ENCODE data around the gene IKBKE. TPM values are rescaled to one million over a fixed set of nuclear protein-coding genes. Genes with fewer than 3 reads are reported as not detected.

The IKBKE gene
- total RNA-seq, result 23.9 TPM
- polyA plus RNA-seq, result 17.1 TPM
- long read RNA-seq, donor 1, result 0 reads
- long read RNA-seq, donor 2, partial matches to known transcripts, result 24 of 32 reads
- long read RNA-seq, donor 2, other reads (novel, unspliced or antisense), result 0 of 32 reads
- long read RNA-seq, donor 3, partial matches to known transcripts, result 0 of 3 reads
- long read RNA-seq, donor 3, other reads (novel, unspliced or antisense), result 0 of 3 reads
- long read RNA-seq, donor 4, partial matches to known transcripts, result 0 of 2 reads
- long read RNA-seq, donor 4, other reads (novel, unspliced or antisense), result 0 of 2 reads
- long read RNA-seq, donor 5, transcript IKBKE-202 (5 exons, 678 nt), result major isoform, 6 of 15 reads
- long read RNA-seq, donor 5, partial matches to known transcripts, result 5 of 15 reads
- long read RNA-seq, donor 5, other reads (novel, unspliced or antisense), result 0 of 15 reads
- long read RNA-seq, donor 6, partial matches to known transcripts, result 0 of 3 reads
- long read RNA-seq, donor 6, other reads (novel, unspliced or antisense), result 0 of 3 reads
- long read RNA-seq, donor 7, partial matches to known transcripts, result 0 of 1 reads
- long read RNA-seq, donor 7, other reads (novel, unspliced or antisense), result 0 of 1 reads
- long read RNA-seq, donor 8, partial matches to known transcripts, result 0 of 2 reads
- long read RNA-seq, donor 8, other reads (novel, unspliced or antisense), result 0 of 2 reads
- long read RNA-seq, donor 9, partial matches to known transcripts, result 0 of 2 reads
- long read RNA-seq, donor 9, other reads (novel, unspliced or antisense), result 0 of 2 reads
- long read RNA-seq, donor 10, partial matches to known transcripts, result 0 of 1 reads
- long read RNA-seq, donor 10, other reads (novel, unspliced or antisense), result 0 of 1 reads

DNA sequence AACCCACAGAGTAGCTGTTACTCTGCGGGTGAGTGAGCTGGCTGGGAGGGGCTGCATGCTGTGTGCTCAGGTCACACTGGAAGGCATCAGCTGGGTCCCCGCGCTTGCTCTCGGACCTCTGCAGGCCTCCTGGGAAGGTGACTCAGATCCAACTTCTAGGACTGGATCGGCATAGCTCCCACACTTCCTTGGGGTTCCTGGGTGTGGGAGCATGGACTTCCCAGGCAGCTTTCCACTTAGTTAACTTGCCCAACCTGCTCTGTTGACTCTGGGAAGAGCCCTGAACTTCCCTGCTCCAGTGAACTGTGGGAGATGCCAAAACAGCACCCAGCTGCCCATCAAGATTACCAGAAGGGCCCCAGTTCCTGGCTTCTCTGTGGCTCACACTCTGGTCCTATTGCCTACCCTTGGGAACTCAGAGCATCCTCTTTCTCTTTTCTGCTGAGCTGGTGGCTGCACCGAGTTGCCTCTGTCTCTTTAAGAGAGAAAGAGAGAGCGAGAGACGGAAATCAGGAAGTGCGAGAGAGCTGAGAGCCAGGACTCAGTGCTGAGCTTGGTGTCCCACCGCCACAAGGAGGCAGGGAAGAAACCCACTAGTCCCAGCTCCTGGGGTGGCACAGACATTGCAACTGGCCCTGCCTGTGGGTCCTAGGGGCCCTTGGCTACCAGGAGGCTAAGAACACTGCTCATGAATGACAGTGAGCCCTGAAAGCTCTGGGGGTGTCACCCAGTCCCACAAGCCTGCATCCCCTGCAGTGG, at the start of gene IKBKE:
Gene IKBKE (plus strand): TSS at position 544 of the 759 bp plus-strand sequence. CDS start 2,752 bp downstream, outside the sequence.
- Histone ChIP-seq H3K4me1 (ENCODE audit: control insufficient read depth in 2 of 2, insufficient read depth in 2 of 2, low read length in 2 of 2) (peaks cover 36 to 70% of the 10 kb centered on the region in 2 donors), H3K27ac (ENCODE audit: low read depth in 1 of 2, low read length in 1 of 2) (peak within 1 kb of the TSS; percentile 77 to 81), H3K27me3 (ENCODE audit: control insufficient read depth in 2 of 2, insufficient read depth in 1 of 2, low read length in 1 of 2) (no peaks in the 10 kb centered on the region), H3K36me3 (ENCODE audit: control insufficient read depth in 2 of 2, insufficient read depth in 2 of 2, low read length in 1 of 2) (peaks cover 16 to 26% of the 10 kb centered on the region in 2 donors), H3K4me3 (ENCODE audit: low read length in 2 of 2) (peak within 1 kb of the TSS; percentile 66 to 93), H3K9me3 (ENCODE audit: control insufficient read depth in 2 of 2, insufficient read depth in 1 of 2, low read length in 1 of 2) (peaks cover 0 to 7% of the 10 kb centered on the region in 2 donors)
- WGBS, result 37% methylated on average over 10 of the region's 10 CpGs
- DNase-seq (ENCODE audit: low read depth in 6 of 9, low spot score in 9 of 9), result peak; percentile 43 to 87 (median 69)

DNA sequence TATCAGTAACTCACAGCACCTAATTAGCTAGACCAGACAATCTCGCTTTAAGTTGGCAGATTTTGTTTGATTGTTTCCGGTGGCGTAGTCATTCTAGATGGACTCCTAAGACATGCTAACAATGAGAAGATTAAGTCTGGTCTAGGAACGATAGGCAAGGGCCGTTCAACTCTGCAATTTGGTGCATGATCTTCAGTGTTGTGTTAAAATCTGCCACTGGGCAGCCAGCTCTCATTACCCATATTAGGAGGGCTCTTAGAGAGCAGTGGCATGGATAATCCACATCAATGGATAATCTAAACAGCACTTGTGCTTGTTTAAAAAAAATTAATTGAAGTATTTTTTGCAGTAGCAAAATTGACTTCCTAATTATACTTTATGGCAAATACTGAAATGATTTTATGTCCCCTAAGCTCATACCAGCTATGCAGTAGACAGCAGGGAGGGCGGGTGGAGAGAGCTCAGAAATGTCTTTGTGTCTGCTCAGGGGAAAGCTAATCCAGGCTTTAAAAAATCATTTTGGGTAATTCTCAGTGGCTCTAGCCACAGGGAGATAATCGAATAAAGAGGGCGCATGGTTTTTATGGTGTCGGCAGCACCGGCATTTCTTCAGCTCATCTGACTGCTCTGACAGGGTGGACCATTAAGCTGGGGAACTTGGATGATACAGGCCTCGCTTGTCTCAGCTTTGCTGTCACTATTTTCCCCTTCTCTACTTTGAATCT, 48.5 kb upstream of the IKBKE start:
- Histone ChIP-seq H3K36me3 (ENCODE audit: control insufficient read depth in 2 of 2, insufficient read depth in 2 of 2, low read length in 1 of 2) (peaks cover 10 to 29% of the 10 kb centered on the region in 2 donors), H3K27me3 (ENCODE audit: control insufficient read depth in 2 of 2, insufficient read depth in 1 of 2, low read length in 1 of 2) (no peaks in the 10 kb centered on the region), H3K4me1 (ENCODE audit: control insufficient read depth in 2 of 2, insufficient read depth in 2 of 2, low read length in 2 of 2) (no peaks in the 10 kb centered on the region), H3K4me3 (ENCODE audit: low read length in 2 of 2) (no peak overlapping the region), H3K27ac (ENCODE audit: low read depth in 1 of 2, low read length in 1 of 2) (no peak overlapping the region), H3K9me3 (ENCODE audit: control insufficient read depth in 2 of 2, insufficient read depth in 1 of 2, low read length in 1 of 2) (no peaks in the 10 kb centered on the region)
- 97% methylated on average over 11 of the region's 11 CpGs for WGBS
- no peak for DNase-seq (ENCODE audit: low read depth in 6 of 9, low spot score in 9 of 9)

DNA sequence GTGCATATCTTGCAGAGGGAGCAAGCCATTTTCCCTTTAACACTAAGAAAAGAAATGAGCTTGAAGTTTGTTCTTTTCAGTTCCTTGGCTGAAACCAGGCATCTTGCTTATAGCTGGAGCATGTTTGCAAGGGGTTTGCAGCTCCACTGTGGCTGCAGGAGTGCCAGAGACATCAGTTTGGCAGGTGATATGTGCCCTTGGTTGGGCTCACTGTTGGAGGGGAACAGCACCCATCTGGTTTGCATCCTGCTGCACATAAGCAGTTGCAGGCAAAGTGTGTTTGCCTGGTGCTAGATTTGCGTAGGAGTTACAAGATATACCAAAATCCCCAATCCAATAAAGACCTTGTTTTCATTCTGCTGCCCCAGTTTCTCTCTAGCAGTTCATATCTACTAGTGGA, 47.8 kb upstream of the IKBKE start:
- WGBS, result 98% methylated on average over 1 of the region's 1 CpG
- Histone ChIP-seq H3K4me1 (ENCODE audit: control insufficient read depth in 2 of 2, insufficient read depth in 2 of 2, low read length in 2 of 2) (no peaks in the 10 kb centered on the region), H3K4me3 (ENCODE audit: low read length in 2 of 2) (no peak overlapping the region), H3K27me3 (ENCODE audit: control insufficient read depth in 2 of 2, insufficient read depth in 1 of 2, low read length in 1 of 2) (no peaks in the 10 kb centered on the region), H3K36me3 (ENCODE audit: control insufficient read depth in 2 of 2, insufficient read depth in 2 of 2, low read length in 1 of 2) (peaks cover 8 to 28% of the 10 kb centered on the region in 2 donors), H3K27ac (ENCODE audit: low read depth in 1 of 2, low read length in 1 of 2) (no peak overlapping the region), H3K9me3 (ENCODE audit: control insufficient read depth in 2 of 2, insufficient read depth in 1 of 2, low read length in 1 of 2) (no peaks in the 10 kb centered on the region)
- DNase-seq (ENCODE audit: low read depth in 6 of 9, low spot score in 9 of 9), result no peak

DNA sequence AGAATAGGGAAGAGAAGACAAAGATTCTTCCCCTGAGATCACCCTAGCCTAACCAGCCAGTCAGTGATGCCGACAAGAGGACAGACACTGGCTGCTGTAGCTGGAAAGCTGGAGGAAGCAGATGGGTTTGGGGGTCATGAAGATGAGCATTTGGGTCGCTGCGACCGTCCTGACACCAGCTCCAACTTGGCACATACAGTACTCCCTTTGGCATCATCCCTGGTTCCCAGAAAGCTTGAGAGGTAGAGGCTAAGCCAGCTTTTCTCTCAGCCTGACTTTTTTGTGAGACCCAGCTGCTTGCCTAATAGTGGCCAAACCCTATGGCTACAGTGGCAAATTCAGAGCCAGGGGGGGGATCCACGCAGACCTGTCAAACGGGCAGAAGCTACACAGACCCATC, 43.0 kb upstream of the IKBKE start:
- 97% methylated on average over 6 of the region's 6 CpGs for WGBS
- H3K4me3 ChIP-seq (ENCODE audit: low read length in 2 of 2), result no peak overlapping the region
- no peaks in the 10 kb centered on the region for H3K27me3 ChIP-seq (ENCODE audit: control insufficient read depth in 2 of 2, insufficient read depth in 1 of 2, low read length in 1 of 2)
- H3K9me3 ChIP-seq (ENCODE audit: control insufficient read depth in 2 of 2, insufficient read depth in 1 of 2, low read length in 1 of 2), result no peaks in the 10 kb centered on the region
- peaks cover 15 to 19% of the 10 kb centered on the region in 2 donors for H3K36me3 ChIP-seq (ENCODE audit: control insufficient read depth in 2 of 2, insufficient read depth in 2 of 2, low read length in 1 of 2)
- H3K27ac ChIP-seq (ENCODE audit: low read depth in 1 of 2, low read length in 1 of 2), result no peak overlapping the region
- DNase-seq (ENCODE audit: low read depth in 6 of 9, low spot score in 9 of 9), result no peak
- H3K4me1 ChIP-seq (ENCODE audit: control insufficient read depth in 2 of 2, insufficient read depth in 2 of 2, low read length in 2 of 2), result no peaks in the 10 kb centered on the region

DNA sequence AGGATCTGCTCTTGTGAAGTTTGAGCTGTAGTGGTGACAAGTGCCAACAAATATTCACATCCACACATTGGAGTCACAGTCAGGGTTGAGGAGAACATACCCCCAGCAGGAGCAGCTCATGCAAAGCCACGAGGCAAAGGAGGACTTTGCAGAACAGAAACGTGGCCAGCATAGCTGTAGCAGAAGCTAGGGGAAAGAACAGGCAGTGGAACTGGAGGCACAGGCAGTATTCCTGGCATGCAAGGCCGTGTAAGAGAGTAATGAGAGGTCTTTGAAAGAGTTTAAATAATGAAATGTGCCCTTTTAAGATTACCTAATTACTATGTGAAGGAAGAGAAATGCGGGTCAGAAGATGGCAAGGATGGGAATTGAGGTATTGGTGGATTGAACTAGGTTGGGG, 40.9 kb upstream of the IKBKE start:
- Histone ChIP-seq H3K36me3 (ENCODE audit: control insufficient read depth in 2 of 2, insufficient read depth in 2 of 2, low read length in 1 of 2) (peaks cover 14 to 15% of the 10 kb centered on the region in 2 donors), H3K4me1 (ENCODE audit: control insufficient read depth in 2 of 2, insufficient read depth in 2 of 2, low read length in 2 of 2) (no peaks in the 10 kb centered on the region), H3K27me3 (ENCODE audit: control insufficient read depth in 2 of 2, insufficient read depth in 1 of 2, low read length in 1 of 2) (no peaks in the 10 kb centered on the region), H3K9me3 (ENCODE audit: control insufficient read depth in 2 of 2, insufficient read depth in 1 of 2, low read length in 1 of 2) (no peaks in the 10 kb centered on the region), H3K4me3 (ENCODE audit: low read length in 2 of 2) (no peak overlapping the region), H3K27ac (ENCODE audit: low read depth in 1 of 2, low read length in 1 of 2) (no peak overlapping the region)
- no peak for DNase-seq (ENCODE audit: low read depth in 6 of 9, low spot score in 9 of 9)
- WGBS, result 96% methylated on average over 4 of the region's 4 CpGs

DNA sequence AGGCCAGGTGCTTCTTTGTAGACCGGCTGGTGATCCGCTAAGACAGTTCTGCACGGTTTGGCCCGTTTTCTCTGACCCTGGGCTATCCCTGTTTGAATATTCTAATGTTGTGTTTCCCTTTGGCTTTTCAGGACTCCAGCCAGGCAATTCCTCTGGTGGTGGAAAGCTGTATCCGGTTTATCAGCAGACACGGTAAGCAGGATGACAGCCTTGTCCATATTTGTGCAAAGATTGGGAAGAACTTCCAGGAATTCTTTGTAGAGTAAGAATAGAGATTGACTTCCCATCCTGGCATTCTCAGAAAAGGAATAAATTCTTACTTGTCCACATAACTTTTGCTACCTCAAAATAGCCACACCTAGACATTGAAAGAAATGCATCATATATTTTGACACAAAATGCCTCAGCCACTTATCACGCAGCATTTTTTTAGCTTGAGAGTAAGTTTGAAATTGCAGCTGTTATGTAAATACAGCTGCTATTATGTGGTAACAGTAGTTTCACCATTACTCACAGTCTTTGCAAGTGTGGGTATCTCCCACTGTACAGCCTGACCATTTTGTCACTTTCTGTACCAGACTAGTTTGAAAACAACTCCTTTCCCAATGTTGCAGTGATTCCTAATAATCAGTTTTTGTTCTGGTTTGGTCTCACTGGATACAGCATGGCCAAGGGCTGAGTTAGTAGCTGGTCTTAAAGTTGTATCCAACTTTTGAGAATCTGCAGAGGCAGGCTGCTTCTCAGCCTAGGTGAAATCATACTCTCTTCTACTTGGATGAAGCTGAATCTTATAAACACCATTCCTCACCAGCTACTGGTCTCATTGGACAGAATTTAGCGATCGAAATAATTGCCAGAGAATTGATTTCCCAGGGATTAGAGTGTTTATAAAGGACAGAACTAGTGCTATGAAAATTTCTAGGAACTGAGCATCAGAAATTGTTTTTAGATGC, 40.0 kb upstream of the IKBKE start:
- Histone ChIP-seq H3K4me1 (ENCODE audit: control insufficient read depth in 2 of 2, insufficient read depth in 2 of 2, low read length in 2 of 2) (no peaks in the 10 kb centered on the region), H3K4me3 (ENCODE audit: low read length in 2 of 2) (no peak overlapping the region), H3K27me3 (ENCODE audit: control insufficient read depth in 2 of 2, insufficient read depth in 1 of 2, low read length in 1 of 2) (no peaks in the 10 kb centered on the region), H3K36me3 (ENCODE audit: control insufficient read depth in 2 of 2, insufficient read depth in 2 of 2, low read length in 1 of 2) (peaks cover 11 to 15% of the 10 kb centered on the region in 2 donors), H3K9me3 (ENCODE audit: control insufficient read depth in 2 of 2, insufficient read depth in 1 of 2, low read length in 1 of 2) (no peaks in the 10 kb centered on the region), H3K27ac (ENCODE audit: low read depth in 1 of 2, low read length in 1 of 2) (peak overlapping the region in 1 of 2 donors; percentile 8)
- DNase-seq (ENCODE audit: low read depth in 6 of 9, low spot score in 9 of 9), result no peak
- WGBS, result 94% methylated on average over 9 of the region's 9 CpGs

DNA sequence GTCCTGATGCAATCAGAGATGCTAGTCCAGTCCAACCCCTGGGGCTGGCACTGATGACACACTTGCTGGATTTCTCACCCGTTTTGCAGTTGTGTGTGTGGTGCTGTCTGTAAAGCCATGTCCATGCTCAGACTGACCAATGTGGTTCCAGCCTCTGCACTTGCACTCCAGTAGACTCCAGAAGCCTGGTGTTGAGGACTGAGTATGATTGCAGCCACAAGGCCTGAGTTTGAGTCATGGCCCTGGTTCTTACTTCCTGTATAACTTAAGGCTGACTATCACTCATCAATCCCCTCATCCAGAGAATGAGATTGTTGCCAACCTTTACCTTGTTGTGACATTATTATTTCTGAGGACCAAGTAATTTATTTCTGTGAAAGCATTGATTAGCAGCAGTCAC, 34.8 kb upstream of the IKBKE start:
- peaks cover 20 to 22% of the 10 kb centered on the region in 2 donors for H3K36me3 ChIP-seq (ENCODE audit: control insufficient read depth in 2 of 2, insufficient read depth in 2 of 2, low read length in 1 of 2)
- no peak for DNase-seq (ENCODE audit: low read depth in 6 of 9, low spot score in 9 of 9)
- H3K9me3 ChIP-seq (ENCODE audit: control insufficient read depth in 2 of 2, insufficient read depth in 1 of 2, low read length in 1 of 2), result no peaks in the 10 kb centered on the region
- no peaks in the 10 kb centered on the region for H3K27me3 ChIP-seq (ENCODE audit: control insufficient read depth in 2 of 2, insufficient read depth in 1 of 2, low read length in 1 of 2)
- H3K27ac ChIP-seq (ENCODE audit: low read depth in 1 of 2, low read length in 1 of 2), result no peak overlapping the region
- H3K4me1 ChIP-seq (ENCODE audit: control insufficient read depth in 2 of 2, insufficient read depth in 2 of 2, low read length in 2 of 2), result no peaks in the 10 kb centered on the region
- no peak overlapping the region for H3K4me3 ChIP-seq (ENCODE audit: low read length in 2 of 2)
- whole genome bisulfite sequencing, result 98% methylated on average over 1 of the region's 1 CpG

DNA sequence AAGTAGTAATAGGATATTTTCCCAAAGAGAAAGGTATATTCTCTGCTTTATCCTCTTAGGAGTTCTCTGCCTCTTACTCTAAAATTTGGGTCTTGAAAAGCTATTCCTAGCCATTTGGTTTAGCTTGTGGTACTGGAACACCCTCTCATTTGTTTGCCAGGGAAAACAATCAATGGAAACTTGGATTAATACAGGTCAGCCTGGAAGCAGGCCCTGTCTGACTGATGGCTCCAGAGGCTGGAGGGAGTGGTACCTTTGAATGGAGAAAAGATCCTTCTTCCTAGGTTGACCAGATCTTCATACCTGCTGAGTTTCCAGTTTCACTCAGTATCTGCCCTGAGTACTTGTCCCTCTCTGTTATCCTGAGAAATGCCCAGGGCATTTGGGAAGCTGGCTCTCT, 31.7 kb upstream of the IKBKE start:
- Histone ChIP-seq H3K27ac (ENCODE audit: low read depth in 1 of 2, low read length in 1 of 2) (no peak overlapping the region), H3K36me3 (ENCODE audit: control insufficient read depth in 2 of 2, insufficient read depth in 2 of 2, low read length in 1 of 2) (peaks cover 22 to 41% of the 10 kb centered on the region in 2 donors)

More for the DNA sequence above, 31.7 kb upstream of the IKBKE start:
- H3K4me1 ChIP-seq (ENCODE audit: control insufficient read depth in 2 of 2, insufficient read depth in 2 of 2, low read length in 2 of 2), result no peaks in the 10 kb centered on the region
- no peak for DNase-seq (ENCODE audit: low read depth in 6 of 9, low spot score in 9 of 9)
- no peaks in the 10 kb centered on the region for H3K9me3 ChIP-seq (ENCODE audit: control insufficient read depth in 2 of 2, insufficient read depth in 1 of 2, low read length in 1 of 2)
- H3K4me3 ChIP-seq (ENCODE audit: low read length in 2 of 2), result no peak overlapping the region
- H3K27me3 ChIP-seq (ENCODE audit: control insufficient read depth in 2 of 2, insufficient read depth in 1 of 2, low read length in 1 of 2), result no peaks in the 10 kb centered on the region

Data from thymus (tissue), 14 donors.